GM08714 (cell line): ENCODE data around the gene TGFBR2.

Experiments
- H3K4me3 ChIP-seq: fragments of 200-500 bp; sonication (Bioruptor generic); 2 replicates; pipeline ENCODE4 v1.5.1; 2014; ENCODE audit warnings: mild to moderate bottlenecking, low read length, inconsistent platforms
- ZNF274 ChIP-seq: IDR thresholded peaks from 2 replicates; pipeline ENCODE4 v1.6.1; 2012; ENCODE audit warnings: mild to moderate bottlenecking, low read depth, low read length

Gene TGFBR2

DNA sequence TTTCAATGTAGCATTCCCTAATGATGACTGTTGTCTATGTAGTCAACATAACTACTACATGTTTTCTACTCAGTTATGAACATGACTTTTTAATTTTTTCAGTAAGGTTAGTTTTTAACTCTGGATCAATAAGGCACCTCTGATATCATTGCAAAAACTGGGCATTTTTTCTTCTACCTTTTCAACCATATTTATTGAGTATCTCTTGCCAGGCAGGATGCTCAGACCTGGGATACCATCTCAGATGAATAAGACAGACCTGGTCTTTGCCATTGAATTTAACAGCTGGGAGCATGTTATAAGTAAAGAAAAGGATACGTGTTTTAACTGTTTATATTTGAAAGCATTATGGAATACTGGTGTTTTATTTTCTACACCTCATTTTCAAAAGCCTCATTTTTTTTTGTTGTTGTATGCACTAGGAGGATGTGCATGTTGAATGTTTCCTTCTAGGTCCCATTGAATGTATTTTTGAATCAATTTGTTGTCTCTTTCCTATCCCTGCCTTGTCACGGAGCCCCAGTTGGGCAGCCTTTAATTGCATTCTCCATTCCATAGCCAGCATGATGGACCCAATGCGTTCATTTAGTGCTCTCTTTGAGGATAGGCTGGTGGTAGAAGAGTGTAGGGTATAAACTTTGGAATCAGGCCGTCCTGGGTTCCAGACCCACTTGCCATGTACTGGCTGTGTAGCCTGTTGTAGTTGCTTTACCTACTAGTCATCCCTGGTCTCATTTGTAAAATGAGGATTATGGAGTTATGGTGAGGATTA is 3.7 kb downstream of the TGFBR2 start:
- H3K4me3 ChIP-seq, result no peak overlapping the region
- no peak for TF ChIP-seq ZNF274

DNA sequence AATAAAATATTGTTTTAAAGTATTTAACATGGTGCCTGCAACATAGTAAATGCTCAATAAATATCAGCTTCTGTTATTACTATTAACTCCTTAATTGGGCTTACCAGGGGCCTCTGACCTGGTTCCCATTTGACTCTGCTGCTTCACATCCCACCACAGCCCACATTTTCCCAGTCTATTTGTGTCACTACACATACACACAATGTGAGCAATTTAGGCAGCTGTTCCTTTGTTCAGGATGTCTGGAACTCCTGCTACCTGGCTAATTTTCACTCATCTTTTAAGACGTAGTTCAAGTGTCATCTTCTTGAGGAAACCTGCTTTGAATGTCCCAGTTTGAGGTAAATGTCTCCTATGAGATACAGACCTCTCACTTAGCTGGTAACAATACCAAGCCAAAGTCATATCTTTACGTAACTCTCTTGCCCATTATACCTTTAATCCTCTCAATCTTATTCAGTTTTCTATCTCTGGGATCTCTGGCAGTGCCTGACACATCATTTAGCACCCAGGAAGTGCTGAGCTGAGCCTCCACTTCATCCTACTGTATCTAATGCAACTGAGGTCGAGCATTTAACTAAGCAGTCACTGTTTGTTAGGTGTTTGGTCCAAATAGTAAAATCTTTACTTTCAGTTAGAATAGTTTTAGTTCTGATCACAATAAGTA is 4.4 kb downstream of the TGFBR2 start:
- H3K4me3 ChIP-seq, result no peak overlapping the region
- no peak for TF ChIP-seq ZNF274

DNA sequence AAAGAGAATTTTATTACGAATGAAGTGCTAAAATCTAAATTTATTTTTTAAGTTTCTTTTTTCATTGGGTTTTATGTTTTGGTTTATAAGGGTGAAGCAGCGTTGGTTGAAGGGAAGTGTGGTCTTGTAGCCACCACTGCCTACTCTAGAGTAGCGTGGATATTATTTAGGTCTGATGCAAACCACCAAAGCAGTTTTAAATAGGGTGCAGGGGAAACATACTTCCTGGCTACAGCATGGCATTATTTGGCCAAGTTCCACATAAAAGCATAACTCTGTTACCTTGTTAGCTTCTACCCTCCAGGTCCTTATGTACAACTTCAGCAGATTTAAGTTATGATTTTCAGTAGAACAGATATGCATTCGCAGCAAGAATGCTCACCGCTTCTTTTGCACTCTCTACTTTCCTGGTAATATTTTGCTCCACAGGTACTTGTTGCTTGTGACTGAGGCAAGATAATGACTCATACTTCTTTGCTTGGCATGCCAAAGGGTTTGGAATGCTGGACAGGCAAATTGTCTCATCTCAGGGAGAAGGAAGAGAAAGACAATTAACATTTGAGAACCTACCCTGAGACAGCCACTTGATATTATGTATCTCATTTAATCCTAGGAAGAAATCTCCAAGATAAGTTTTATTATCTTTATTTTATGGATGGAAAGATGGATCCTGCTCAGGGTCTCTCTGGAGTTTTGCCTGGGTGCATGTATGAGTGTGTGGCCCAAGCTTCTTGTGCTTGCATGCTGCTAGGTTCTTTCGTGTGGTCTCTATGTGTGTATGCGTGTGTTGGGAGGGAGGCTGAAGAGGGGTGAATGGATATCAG is 5.4 kb downstream of the TGFBR2 start:
- TF ChIP-seq ZNF274, result no peak
- H3K4me3 ChIP-seq, result no peak overlapping the region

DNA sequence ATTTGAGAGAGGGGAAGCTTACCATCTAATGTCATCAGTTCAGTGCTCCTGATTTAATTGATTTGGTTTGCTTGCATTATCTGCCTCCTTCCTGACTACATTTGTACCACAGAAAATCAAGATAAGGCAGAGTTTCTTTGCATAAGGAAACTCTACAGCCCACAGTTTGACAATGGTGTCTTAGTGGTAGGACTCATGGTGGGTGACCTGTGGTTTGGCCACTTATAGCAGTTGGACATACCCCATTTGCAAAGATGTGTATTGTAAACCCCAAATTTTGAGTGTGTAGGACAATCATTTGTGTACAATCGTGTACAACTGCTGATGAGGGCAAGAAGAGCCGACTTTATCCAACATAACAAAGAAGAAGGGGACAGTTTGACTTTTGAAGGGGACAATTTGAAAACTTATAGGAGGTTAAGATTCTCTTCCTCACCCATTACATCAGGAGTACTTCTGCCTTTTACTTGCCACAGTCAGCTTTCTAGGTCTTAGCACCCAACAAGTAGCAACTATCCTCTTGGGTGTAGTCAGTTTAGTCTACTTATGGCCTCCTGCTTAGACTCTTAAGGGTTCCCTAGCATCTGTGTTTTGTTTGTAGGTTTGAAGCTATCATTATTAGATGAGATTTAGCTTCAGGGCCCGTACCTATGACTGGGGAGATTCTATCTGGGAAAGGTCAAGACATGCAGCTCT is 6.2 kb downstream of the TGFBR2 start:
- TF ChIP-seq ZNF274, result no peak
- H3K4me3 ChIP-seq, result no peak overlapping the region

DNA sequence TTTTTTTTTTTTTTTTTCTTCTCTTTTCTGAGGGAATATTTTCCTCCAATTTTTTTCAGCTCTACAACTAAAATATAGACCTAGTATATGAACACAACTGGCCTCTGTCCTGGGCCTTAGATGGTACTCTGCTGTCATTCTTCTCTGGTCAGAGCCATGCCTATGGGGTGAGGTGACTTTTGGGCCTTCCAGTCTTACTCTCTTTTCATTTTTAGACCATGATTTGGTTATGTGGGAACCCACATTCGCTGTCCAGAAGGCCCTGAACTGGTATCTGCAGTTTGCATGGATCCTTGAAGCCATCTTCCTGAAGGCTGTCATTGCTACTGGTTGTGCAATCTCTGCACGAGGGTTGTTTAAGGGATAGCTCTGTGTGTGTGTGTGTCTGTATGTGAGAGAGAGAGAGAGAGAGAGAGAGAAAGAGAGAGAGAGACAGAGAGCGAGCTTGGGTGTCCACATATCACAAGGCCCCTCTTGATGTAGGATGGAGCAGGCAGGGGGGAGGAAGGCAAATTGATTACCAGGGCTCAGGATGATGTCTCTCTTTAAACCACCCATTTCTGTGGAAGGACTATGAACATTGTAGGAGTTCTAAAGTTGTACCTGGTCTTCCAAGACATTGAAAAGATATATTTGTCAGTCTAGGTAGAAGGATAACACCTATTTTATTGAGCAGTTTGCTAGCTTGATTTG is 6.9 kb downstream of the TGFBR2 start:
- H3K4me3 ChIP-seq, result no peak overlapping the region

DNA sequence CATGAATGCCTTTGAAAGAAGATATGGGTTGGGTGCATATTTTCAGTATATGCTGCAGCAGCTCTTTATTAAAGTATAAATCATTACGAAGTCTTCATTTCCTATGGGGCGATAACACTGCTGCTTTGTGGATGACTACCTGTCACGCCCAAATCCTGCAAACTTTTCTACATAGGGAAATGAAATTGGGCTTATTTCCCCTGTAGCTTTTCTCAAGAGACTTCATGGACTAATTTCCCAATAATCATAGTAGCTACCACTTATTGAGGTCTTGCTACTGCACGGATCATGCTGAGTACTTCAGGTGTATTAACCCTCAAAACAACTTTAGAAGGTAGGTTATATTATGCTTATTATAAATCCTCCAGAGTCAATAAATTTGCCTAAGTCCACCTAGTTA is 8.0 kb downstream of the TGFBR2 start:
- TF ChIP-seq ZNF274, result no peak
- no peak overlapping the region for H3K4me3 ChIP-seq

More for the DNA sequence above, 6.9 kb downstream of the TGFBR2 start:
- TF ChIP-seq ZNF274, result no peak

DNA sequence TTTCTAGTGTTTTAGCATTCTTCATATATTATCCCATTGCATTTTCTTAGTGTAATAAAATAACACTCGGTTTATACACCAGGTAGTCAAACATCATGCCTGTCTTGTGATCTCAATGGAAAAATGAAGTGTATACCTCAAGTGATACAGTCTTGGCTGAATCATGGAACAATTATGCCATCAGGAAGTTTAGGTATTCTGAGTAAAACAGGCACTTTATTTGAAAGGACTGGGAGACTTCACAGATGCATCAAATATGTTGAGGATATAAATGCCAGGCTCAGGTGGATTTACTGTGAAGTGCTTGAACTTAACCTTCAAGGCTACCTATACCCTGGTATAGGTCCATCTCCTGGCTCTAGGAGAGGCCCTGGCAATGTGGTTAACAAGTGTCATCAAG is 8.5 kb downstream of the TGFBR2 start:
- no peak overlapping the region for H3K4me3 ChIP-seq
- TF ChIP-seq ZNF274, result no peak

DNA sequence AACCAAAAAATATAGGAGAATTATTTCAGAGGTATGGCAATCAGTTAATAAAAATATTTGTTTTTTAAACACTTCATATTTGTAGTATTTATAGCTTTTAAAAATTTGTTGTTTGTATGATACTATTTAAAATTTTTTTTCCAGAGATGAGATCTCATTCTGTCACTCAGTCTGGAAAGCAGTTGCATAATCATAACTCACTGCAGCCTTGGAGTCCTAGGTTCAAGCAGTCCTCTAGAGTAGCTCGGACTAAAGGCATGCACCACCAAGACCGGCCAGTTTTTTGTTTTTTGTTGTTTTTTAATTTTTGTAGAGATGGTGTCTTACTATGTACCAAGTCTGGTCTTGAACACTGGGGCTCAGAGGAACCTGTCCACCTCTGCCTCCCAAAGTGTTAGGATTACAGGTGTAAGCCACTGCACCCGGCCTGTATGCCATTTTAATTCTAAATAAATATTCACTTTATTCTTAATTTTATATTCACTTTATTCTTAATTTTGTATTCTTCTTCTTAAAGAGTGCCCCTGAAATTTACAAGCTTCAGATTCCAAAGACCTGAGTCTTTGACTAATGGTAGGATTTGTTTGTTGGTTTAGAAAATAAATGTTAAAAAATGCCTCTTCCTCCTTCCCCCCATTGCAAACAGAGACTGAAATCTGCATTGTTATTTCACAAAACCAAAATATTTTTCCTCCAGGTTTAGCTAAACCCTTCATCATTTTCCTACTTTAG is 9.4 kb downstream of the TGFBR2 start:
- no peak for TF ChIP-seq ZNF274
- H3K4me3 ChIP-seq, result no peak overlapping the region

DNA sequence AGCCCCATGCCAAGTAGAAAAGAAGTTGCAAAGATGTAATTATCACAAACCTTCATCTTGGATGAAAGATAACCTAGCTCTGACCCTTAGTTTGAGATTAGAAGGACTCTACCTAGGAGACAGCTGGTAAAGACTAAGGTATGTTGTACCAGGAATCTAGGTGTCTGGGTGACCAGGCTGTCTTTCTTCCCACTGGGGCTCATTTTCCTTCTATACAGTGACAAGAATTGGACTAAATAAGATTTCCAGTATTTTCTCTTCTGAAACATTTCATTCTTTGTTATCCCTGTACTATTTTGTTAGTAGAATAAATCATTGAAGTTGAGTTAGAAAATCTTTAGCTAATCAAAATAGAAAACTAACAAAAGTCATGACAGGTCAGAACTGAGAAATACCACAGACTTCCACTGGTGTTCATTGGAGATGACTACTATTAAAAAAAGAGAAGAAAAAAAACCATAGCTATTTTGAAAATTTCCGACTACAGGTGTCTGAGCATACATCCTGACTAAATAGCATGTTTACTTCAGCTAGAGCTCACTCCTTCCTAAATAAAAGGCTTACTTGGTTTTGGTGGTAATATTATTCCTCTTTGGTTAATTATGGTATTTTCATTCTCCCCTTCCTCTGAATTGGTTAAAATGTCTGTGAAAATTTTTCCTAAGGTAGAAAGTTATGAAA is 10.1 kb downstream of the TGFBR2 start:
- no peak for TF ChIP-seq ZNF274
- no peak overlapping the region for H3K4me3 ChIP-seq

DNA sequence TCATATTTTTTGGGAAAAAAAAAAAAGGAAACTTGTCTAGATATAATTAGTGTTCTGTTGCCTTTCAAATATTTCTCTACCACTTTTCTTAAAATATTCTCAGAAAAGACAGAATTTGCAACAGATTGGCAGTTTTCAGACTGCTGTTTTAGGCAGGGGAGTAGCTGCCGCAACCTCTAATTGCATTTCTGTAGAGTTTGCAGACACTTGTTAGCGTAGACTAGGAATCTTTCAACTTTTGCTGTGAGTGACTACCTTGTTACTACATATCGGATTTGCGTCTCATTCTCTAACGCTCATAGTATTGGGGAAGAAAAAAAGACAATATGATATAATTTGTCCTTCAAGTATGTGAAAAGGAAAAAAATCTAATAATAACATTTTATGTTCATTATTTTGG is 10.7 kb downstream of the TGFBR2 start:
- no peak for TF ChIP-seq ZNF274
- H3K4me3 ChIP-seq, result no peak overlapping the region

DNA sequence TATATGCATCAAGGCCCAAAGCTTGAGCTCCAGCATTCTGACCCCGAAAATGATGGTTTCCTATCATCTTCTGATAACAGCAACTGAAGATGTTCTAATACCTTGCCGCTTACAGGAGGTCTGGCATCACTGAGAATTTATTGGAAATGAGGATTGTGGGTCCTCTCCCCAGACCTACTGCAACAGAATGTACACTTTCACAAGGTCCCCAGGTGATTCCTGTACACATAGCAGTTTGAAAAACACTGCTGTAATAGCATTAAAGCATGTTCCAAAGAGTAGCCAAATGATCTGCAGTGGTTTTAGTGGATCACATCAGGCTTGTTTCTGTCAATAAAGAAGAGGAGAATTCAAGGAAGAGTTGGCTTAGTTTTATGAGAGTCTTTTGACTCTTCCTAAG is 11.3 kb downstream of the TGFBR2 start:
- no peak for TF ChIP-seq ZNF274
- H3K4me3 ChIP-seq, result no peak overlapping the region

DNA sequence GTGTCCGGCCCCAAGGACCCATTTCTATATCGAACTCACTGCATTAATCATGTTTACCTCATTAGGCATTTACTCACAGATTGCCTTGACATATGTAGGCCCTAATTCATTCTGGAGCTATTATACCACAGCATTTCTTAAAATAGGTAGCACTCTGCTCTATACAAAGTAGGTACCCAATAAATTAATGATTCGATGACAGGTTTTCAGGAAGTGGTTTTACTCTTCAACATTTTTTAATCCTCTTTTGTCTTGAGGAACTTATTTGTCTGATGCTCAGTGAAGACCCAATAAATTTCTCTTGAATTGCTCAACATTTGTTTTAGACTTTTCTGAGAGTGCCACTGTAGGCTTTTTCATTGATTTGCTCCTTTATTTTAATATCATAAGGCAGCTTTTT is 12.1 kb downstream of the TGFBR2 start:
- H3K4me3 ChIP-seq, result no peak overlapping the region
- no peak for TF ChIP-seq ZNF274

DNA sequence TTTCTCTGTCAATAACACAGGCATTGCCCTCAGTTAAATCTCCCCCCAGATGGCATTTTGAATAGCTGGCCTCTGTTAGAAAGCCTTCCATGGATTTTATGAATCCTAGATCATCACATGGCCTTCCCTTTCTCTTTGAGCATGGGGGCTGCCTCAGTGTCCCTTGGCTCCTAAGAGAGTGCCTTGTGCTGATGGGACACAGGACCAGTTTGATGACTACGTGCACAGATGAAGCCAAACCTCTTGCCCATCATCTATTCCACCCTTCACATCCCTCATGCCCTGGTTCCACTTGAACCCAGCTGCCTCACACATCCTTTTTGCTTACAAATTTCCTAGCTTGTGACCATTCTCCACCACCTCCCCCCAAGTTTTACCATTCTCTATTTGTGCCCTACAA is 12.9 kb downstream of the TGFBR2 start:
- no peak overlapping the region for H3K4me3 ChIP-seq
- TF ChIP-seq ZNF274, result no peak
